H1 (cell line): ENCODE results near the gene MGST1. TPM values are rescaled to one million over a fixed set of nuclear protein-coding genes. Genes with fewer than 3 reads are reported as not detected.

Source experiments
- CTCF ChIA-PET: fragments of 300-600 bp; sonication (Branson Sonifier 250); formaldehyde crosslinking; loops from one replicate; lab custom pipeline; 2021; ENCODE audit not compliant: partially characterized antibody; lab: Charles Lee
- POLR2A ChIA-PET: fragments of 300-600 bp; sonication (Branson Sonifier 250); formaldehyde crosslinking; loops from one replicate; lab custom pipeline; 2021; ENCODE audit warnings: inconsistent platforms; ENCODE audit not compliant: partially characterized antibody; lab: Charles Lee
- DNase-seq, 2 experiments: peaks; one replicate each; pipeline versions ENCODE4 v3.0.0 to v3.0.0-alpha.2; 2010 to 2022; ENCODE audit warnings: low spot score in 2 of 2, low read depth in 1 of 2, mixed read lengths in 1 of 2
- FAIRE-seq: peaks from 2 replicates; lab custom pipeline; 2011; peaks lifted over from hg19 to GRCh38; lab: Jason Lieb, UNC
- H2AFZ ChIP-seq: 2 replicates; pipeline ENCODE4 v1.8.1; 2012; ENCODE audit warnings: low read length, inconsistent platforms
- H2AK5ac ChIP-seq: 2 replicates; pipeline ENCODE4 v1.6.1; 2013; ENCODE audit warnings: low read depth, low read length
- H2BK120ac ChIP-seq: replicated peaks from 2 replicates; pipeline ENCODE3; 2013; ENCODE audit warnings: low read depth, low read length, inconsistent platforms
- H2BK12ac ChIP-seq: 2 replicates; pipeline ENCODE4 v1.6.1; 2013; ENCODE audit warnings: low read depth, low read length
- H2BK15ac ChIP-seq: 2 replicates; pipeline ENCODE4 v1.6.1; 2013; ENCODE audit warnings: low read length
- H2BK20ac ChIP-seq: 2 replicates; pipeline ENCODE4 v1.6.1; 2013; ENCODE audit warnings: low read length
- H2BK5ac ChIP-seq: 2 replicates; pipeline ENCODE4 v1.6.1; 2013; ENCODE audit warnings: low read depth, low read length
- H3K14ac ChIP-seq: 2 replicates; pipeline ENCODE4 v1.6.1; 2013; ENCODE audit warnings: inconsistent platforms; ENCODE audit not compliant: insufficient read length
- H3K18ac ChIP-seq: 2 replicates; pipeline ENCODE4 v1.6.1; 2013; ENCODE audit warnings: low read length; ENCODE audit errors: extremely low read depth
- H3K23ac ChIP-seq: 2 replicates; pipeline ENCODE4 v1.6.1; 2013; ENCODE audit warnings: inconsistent platforms; ENCODE audit not compliant: insufficient read length
- H3K23me2 ChIP-seq: 2 replicates; pipeline ENCODE4 v1.6.1; 2013; ENCODE audit warnings: low read depth, low read length
- H3K27ac ChIP-seq: 2 replicates; pipeline ENCODE4 v1.6.1; 2011; ENCODE audit warnings: low read depth, low read length, inconsistent platforms
- H3K27me3 ChIP-seq, 4 experiments: replicated peaks in 1 of 4; 1 replicate in 1 of 4; 2 replicates in 3 of 4; pipeline versions ENCODE4 v1.6.1 to v1.8.1; 2011 to 2013; ENCODE audit warnings: low read length in 3 of 4, mild to moderate bottlenecking in 3 of 4, inconsistent platforms in 2 of 4, mixed read lengths in 2 of 4, moderate library complexity in 1 of 4; ENCODE audit not compliant: control insufficient read depth in 3 of 4, insufficient read depth in 3 of 4; ENCODE audit errors: extremely low read depth in 1 of 4
- H3K36me3 ChIP-seq, 4 experiments: 2 replicates each; pipeline versions ENCODE4 v1.6.1 to v1.8.1; 2011 to 2013; ENCODE audit warnings: mild to moderate bottlenecking in 4 of 4, low read length in 3 of 4, moderate library complexity in 2 of 4, control low read depth in 1 of 4, inconsistent platforms in 1 of 4; ENCODE audit not compliant: insufficient read depth in 4 of 4, control insufficient read depth in 2 of 4
- H3K4ac ChIP-seq: replicated peaks from 2 replicates; pipeline ENCODE3; 2013; ENCODE audit warnings: low read length, low read depth, mixed read lengths, inconsistent platforms; ENCODE audit not compliant: insufficient read length
- H3K4me1 ChIP-seq, 4 experiments: replicated peaks in 1 of 4; 1 replicate in 1 of 4; 2 replicates in 3 of 4; pipeline versions ENCODE4 v1.6.1 to v1.8.1; 2011 to 2013; ENCODE audit warnings: low read length in 3 of 4, inconsistent platforms in 2 of 4, mixed read lengths in 1 of 4; ENCODE audit not compliant: insufficient read depth in 4 of 4, control insufficient read depth in 3 of 4
- H3K4me2 ChIP-seq, 2 experiments: 2 replicates each; pipeline versions ENCODE4 v1.6.1 to v1.8.1; 2011 to 2013; ENCODE audit warnings: low read depth in 2 of 2, low read length in 2 of 2, control low read depth in 1 of 2, inconsistent platforms in 1 of 2, mild to moderate bottlenecking in 1 of 2; ENCODE audit not compliant: insufficient read depth in 1 of 2
- H3K4me3 ChIP-seq, 4 experiments: fragments of 200-600, 300-600 bp in 1 of 4; sonication (generic), shearing (Covaris generic), sonication (Bioruptor Twin) in 1 of 4; 2 replicates each; pipeline versions ENCODE4 v1.5.1 to v1.8.1; 2011 to 2016; ENCODE audit warnings: low read length in 4 of 4, low read depth in 3 of 4, control low read depth in 2 of 4, inconsistent platforms in 2 of 4, mild to moderate bottlenecking in 2 of 4, mixed read lengths in 1 of 4, moderate library complexity in 1 of 4; ENCODE audit not compliant: insufficient read depth in 2 of 4; ENCODE audit errors: extremely low read depth in 1 of 4
- H3K56ac ChIP-seq: replicated peaks from 2 replicates; pipeline ENCODE3; 2013; ENCODE audit warnings: low read depth, mild to moderate bottlenecking, mixed read lengths, low read length, inconsistent platforms; ENCODE audit not compliant: insufficient read length
- H3K79me1 ChIP-seq: 2 replicates; pipeline ENCODE4 v1.6.1; 2013; ENCODE audit warnings: low read depth, low read length, control low read depth
- H3K79me2 ChIP-seq, 2 experiments: 2 replicates each; pipeline versions ENCODE4 v1.6.1 to v1.8.1; 2012 to 2013; ENCODE audit warnings: low read length in 2 of 2, mild to moderate bottlenecking in 2 of 2, inconsistent platforms in 1 of 2; ENCODE audit not compliant: insufficient read depth in 2 of 2, control insufficient read depth in 1 of 2
- H3K9ac ChIP-seq, 4 experiments: replicated peaks in 1 of 4; 1 replicate in 1 of 4; 2 replicates in 3 of 4; pipeline versions ENCODE4 v1.6.1 to v1.8.1; 2011 to 2013; ENCODE audit warnings: low read depth in 3 of 4, low read length in 3 of 4, control low read depth in 2 of 4, mild to moderate bottlenecking in 2 of 4, moderate library complexity in 2 of 4, inconsistent platforms in 1 of 4; ENCODE audit errors: extremely low read depth in 1 of 4
- H3K9me3 ChIP-seq, 2 experiments: 2 replicates each; pipeline versions ENCODE4 v1.6.1 to v1.8.1; 2012 to 2013; ENCODE audit warnings: mild to moderate bottlenecking in 2 of 2, moderate library complexity in 2 of 2, control low read depth in 1 of 2, inconsistent platforms in 1 of 2, low read depth in 1 of 2, low read length in 1 of 2, mixed read lengths in 1 of 2; ENCODE audit not compliant: insufficient read depth in 2 of 2
- H4K20me1 ChIP-seq, 2 experiments: replicated peaks in 1 of 2; 2 replicates each; pipeline versions ENCODE3 to v1.8.1; 2011 to 2013; ENCODE audit warnings: inconsistent platforms in 2 of 2, low read length in 2 of 2, mild to moderate bottlenecking in 1 of 2; ENCODE audit not compliant: insufficient read depth in 2 of 2, control insufficient read depth in 1 of 2
- H4K5ac ChIP-seq: 2 replicates; pipeline ENCODE4 v1.6.1; 2013; ENCODE audit warnings: low read length, low read depth, mixed read lengths, inconsistent platforms; ENCODE audit not compliant: insufficient read length
- H4K8ac ChIP-seq: 2 replicates; pipeline ENCODE4 v1.8.0; 2013; ENCODE audit warnings: mild to moderate bottlenecking, moderate library complexity, low read length, inconsistent platforms; ENCODE audit not compliant: insufficient read depth; ENCODE audit errors: extremely low read depth
- H4K91ac ChIP-seq: replicated peaks from 2 replicates; pipeline ENCODE3; 2013; ENCODE audit warnings: low read length, mixed read lengths, inconsistent platforms; ENCODE audit not compliant: insufficient read length
- CREB1 ChIP-seq: IDR thresholded peaks from 2 replicates; pipeline ENCODE4 v1.6.1; 2012; ENCODE audit warnings: inconsistent platforms
- SAP30 ChIP-seq: fragments of 300-600 bp; sonication (generic); IDR thresholded peaks from 2 replicates; pipeline ENCODE4 v1.7.1; 2012; ENCODE audit warnings: low read length, moderate library complexity, mild to moderate bottlenecking, inconsistent platforms; ENCODE audit not compliant: insufficient read depth, insufficient replicate concordance
- WGBS, 2 experiments: shearing (Covaris generic) in 1 of 2; methylation state at CpG; one replicate each; pipeline versions ENCODE4 v1.1.6 to v1.1.7; 2013 to 2015; ENCODE audit warnings: low lambda C conversion rate in 2 of 2, mixed read lengths in 2 of 2, inconsistent platforms in 1 of 2, low coverage in 1 of 2, missing lambda C conversion rate in 1 of 2; ENCODE audit not compliant: insufficient replicate concordance in 2 of 2, insufficient coverage in 1 of 2, insufficient read length in 1 of 2; ENCODE audit errors: extremely low coverage in 1 of 2, missing lambda C conversion rate in 1 of 2; 5-methylcytosine and 5-hydroxymethylcytosine counted together
- polyA plus RNA-seq, 7 experiments: library from polyadenylated mRNA; depleted of rRNA in 3 of 7; stranded (reverse) in 5 of 7; unstranded in 2 of 7; fragments of >200 nt in 5 of 7; fragments of 200-250 nt in 2 of 7; gene quantifications; 1 replicate in 5 of 7; 2 replicates in 1 of 7; 4 replicates in 1 of 7; pipeline versions ENCODE4 v1.2.1 to v1.2.3, GENCODE V29; 2011 to 2013; ENCODE audit warnings: missing spikeins in 2 of 7, mixed read lengths in 2 of 7
- total RNA-seq: library from RNA; stranded (reverse); fragmentation: NEBNext Ultra II Directional; extraction: Animal tissue kit (Norgen Biotek cat#: 25700); gene quantifications from 2 replicates; pipeline ENCODE4 v1.2.1, GENCODE V29; 2021

Gene MGST1
- total and polyA plus RNA-seq, 2 of the 8 experiments (the other 6 are each of a cell fraction or from before 2014, with no cell fraction given): 442 to 478 TPM

- no peak overlapping the region for H4K91ac ChIP-seq
- no peak overlapping the region for H2BK120ac ChIP-seq
- no peak overlapping the region for H3K14ac ChIP-seq
- H4K5ac ChIP-seq: no peak overlapping the region
- H3K36me3 ChIP-seq: no peaks in the 10 kb centered on the region
- ChIA-PET CTCF (no interaction called here), POLR2A (no interaction called here)
- no peak overlapping the region for H3K56ac ChIP-seq
- H2AFZ ChIP-seq: no peak overlapping the region
- whole genome bisulfite sequencing, 2 experiments: 90% methylated on average over 1 of the region's 1 CpG; no CpG with 5 or more reads in 1 of the 2 experiments
- no peak overlapping the region for H2BK5ac ChIP-seq
- H3K4me2 ChIP-seq: no peak overlapping the region
- H4K8ac ChIP-seq: no peak overlapping the region
- no peak overlapping the region for H2BK20ac ChIP-seq
- no peaks in the 10 kb centered on the region for H3K4me1 ChIP-seq
- H3K27ac ChIP-seq: no peak overlapping the region
- no peak overlapping the region for H3K9ac ChIP-seq
- no peak overlapping the region for H3K4me3 ChIP-seq
- no peak overlapping the region for H2BK12ac ChIP-seq
- H2AK5ac ChIP-seq: no peak overlapping the region
- no peak overlapping the region for H2BK15ac ChIP-seq
- no peaks in the 10 kb centered on the region for H3K23me2 ChIP-seq
- no peaks in the 10 kb centered on the region for H3K79me1 ChIP-seq
- H3K27me3 ChIP-seq: no peaks in the 10 kb centered on the region
- DNase-seq: no peak
- H4K20me1 ChIP-seq: no peaks in the 10 kb centered on the region
- H3K4ac ChIP-seq: no peak overlapping the region
- H3K23ac ChIP-seq: no peak overlapping the region
- H3K18ac ChIP-seq: no peak overlapping the region
- H3K9me3 ChIP-seq: peaks cover 8 to 9% of the 10 kb centered on the region in 2 experiments; a peak in 2 of 4 replicates
- FAIRE-seq: no peak
- H3K79me2 ChIP-seq: no peaks in the 10 kb centered on the region
- no peak for TF ChIP-seq SAP30
- no peak for TF ChIP-seq CREB1
Observed at GRCh38 chr12:16392846-16393535, 45.5 kb downstream of the MGST1 start.
